Middle frontal gyrus (tissue), 1 donor: ENCODE data around the gene MAST4.
"Not testable (repeated sequence)": the region's sequence is repeated elsewhere in the genome, so short reads cannot be mapped to it uniquely, and the experiment has no call there.

Experiments used
- DNase-seq: peaks from one replicate; pipeline ENCODE4 v3.0.0-alpha.2; 2015; ENCODE audit warnings: low spot score; ENCODE audit errors: extremely low spot score

The MAST4 gene

DNA sequence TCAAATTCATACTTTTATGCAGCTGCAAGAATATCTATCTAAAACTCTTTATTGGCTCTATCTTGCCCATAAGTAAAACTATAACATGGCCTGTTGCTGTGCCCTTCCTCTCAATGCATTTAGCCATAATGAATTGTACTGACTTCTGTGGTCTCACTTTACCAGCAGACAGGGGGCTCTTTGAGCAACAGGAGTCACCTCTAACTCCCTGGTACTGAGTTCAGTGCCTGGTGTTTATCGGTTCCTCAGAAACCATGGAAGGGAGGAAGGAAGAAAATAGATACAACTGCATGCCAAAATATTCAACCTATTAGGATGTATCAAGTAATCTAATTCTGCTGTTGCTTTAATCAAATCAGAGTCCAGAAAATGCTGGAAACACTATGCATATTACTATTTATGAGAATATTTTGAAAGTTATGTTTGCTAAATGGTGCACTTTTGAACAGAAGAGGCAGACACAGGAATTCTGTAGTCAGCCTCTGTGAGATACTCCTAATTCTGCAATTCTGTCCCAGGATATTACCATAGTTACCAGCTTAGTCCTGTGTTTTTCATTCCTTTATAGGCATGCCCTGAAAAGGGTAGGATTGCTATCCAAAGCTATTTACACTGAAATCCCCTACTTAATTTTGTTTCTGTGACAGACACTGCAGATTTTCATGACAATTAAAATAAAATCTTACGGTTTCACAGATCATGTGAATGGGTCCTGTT lies 510.6 kb downstream of the MAST4 start:
- DNase-seq, result no peak

DNA sequence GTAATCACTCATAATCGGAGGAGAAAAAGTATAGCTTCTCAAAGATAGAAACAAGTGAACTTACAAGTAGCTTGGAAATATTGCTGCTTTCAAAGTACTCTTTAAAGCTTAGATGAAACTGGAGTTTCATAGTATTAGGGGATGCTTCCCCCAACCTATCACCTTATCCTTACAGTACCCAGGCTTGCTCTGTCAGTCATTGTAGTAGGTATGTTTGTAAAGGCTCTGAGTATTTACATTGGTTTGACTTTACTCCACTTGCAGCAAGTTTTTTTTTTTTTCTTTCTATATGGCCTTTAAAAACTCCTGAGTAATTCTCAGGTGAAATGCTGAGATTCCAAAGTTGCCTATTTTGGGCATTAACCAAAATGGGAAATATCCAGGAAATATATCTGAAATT lies 515.6 kb downstream of the MAST4 start:
- no peak for DNase-seq

DNA sequence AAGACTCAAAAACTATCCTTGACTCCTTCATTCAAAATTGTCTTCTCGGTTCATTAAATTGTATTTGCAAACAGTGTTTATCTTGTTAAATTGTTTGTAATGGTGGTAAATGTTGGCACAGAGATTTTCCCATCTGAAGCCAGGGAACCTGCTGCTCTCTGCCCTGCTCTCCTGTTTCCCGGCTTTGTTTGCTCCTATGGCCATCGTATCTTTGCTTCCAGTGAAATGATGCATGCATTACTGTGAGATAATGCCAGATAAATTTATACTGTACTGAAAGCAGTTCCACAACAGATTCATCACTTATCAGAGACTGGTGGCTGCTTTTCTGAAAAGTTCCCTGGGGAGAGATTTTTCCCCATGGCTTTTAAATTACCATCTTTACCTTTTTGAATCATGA lies 519.1 kb downstream of the MAST4 start:
- DNase-seq, result no peak

DNA sequence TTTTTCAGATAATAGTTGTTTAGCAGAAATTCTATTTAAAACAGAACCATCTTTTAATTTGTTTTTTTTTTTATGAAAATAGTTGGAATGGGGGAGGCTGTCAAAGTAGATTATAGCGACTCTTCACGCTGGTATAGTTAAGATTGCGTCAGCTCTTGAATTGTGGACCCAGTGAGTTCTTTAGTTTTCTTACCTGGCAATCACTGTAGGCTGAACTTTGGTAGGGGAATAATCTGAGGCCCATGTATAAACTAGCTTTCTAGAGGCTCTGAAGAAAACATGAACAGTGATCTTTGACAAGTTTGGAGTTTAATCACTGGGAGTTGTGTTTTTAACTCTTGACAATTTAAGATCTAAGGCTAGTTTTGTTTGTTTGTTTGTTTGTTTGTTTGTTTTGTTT lies 519.6 kb downstream of the MAST4 start:
- DNase-seq, result no peak

DNA sequence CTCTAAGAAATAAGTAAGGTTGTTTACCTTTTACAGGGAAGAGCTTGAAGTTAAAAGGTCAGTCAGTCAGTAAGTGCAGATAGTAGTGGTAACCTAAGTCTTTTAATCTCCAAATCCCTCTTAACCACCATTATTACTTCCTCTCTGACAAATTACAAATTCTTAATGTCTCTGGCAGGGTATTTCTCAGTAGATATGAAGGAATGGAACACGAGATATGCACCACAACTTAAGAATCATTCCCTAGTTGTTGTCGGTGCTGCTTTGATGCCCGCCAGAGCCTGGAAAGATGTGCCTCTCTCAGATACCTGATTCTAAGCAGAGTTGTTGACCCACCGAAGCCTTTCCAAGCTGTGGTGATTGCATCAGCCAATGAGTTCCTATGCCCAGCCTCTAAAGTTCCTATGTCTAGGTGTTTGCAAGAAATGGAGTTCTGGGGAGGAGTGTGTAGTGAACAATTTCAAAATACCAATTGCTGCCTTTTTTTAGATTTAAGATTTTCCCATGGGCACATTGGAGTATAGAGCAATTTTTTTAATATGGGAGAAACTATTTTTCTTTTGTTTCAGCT lies 521.9 kb downstream of the MAST4 start:
- no peak for DNase-seq

DNA sequence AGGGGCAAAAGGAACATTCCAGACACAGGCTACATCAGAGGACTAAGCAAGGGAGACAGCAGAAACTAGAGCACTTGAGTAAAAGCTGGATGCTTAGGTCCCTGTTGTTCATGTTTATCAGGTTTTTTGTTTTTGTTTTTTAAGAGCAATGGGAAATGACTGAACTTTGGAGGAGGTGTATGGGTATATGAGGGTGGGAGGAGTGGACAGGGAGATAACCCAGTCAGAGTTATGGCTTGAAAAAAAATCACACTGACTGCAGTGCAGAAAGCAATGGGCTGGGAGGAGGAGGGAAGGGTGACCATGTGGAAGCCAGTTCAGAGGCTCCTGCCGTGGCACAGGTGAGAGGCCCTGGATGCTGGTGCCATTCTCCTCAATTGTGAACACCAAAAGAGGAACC lies 522.8 kb downstream of the MAST4 start:
- DNase-seq, result no peak

DNA sequence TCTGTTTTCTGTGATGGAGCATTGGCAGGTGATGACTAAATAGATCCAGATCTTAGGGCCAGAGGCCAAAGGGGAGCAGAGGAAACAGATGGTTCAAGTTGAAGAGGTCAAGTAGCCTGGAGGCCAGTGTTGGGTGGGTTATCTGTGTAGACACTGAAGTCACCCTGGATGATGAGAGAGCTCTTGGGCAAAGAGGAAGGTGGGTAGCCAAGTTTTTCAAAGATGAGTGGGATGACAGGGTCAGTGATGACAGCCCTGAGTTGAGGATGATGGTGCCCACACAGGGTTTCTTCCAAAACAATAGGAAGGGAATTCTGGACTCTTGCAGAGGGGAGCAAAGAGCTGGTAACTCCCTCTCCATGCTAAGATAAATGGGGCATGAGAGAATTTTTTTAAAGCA lies 523.8 kb downstream of the MAST4 start:
- DNase-seq, result no peak

DNA sequence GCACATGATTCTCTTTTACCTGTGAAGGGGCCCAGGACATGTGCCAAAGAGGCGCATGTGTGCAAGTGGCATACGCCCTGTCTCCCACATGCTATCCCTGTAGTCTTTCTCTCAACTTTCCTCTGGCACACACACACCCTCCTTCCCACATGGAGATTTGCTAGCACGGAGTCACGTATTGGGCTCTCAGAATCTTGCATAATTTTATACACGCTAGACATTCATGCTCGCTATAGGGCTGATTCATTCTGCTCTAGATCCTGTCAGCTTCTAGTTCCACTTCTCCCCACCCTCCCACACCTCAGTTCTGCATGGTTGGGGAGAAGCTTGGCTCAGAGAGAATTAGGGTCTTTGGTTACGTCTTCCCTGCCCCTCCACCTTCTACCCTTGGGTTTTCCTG lies 527.6 kb downstream of the MAST4 start:
- DNase-seq, result no peak

DNA sequence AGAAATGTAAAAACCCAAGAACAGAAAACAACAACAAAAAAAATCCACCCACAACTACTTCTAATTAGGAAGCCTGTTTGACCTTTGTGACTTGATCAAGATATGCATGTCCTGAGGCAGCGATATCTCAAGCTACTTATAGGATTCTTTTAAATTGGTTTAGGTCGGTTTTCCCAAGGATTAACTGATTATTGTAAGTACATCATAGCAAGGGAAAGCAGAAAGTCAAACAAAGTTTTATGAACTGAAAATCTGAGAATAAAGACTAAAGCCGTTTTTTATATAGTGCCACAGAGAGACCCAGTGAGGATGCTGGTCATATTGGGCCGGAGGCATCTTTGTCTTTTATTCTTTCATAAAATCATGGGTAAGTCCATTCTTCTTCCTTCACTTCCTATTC lies 528.4 kb downstream of the MAST4 start:
- DNase-seq, result no peak

DNA sequence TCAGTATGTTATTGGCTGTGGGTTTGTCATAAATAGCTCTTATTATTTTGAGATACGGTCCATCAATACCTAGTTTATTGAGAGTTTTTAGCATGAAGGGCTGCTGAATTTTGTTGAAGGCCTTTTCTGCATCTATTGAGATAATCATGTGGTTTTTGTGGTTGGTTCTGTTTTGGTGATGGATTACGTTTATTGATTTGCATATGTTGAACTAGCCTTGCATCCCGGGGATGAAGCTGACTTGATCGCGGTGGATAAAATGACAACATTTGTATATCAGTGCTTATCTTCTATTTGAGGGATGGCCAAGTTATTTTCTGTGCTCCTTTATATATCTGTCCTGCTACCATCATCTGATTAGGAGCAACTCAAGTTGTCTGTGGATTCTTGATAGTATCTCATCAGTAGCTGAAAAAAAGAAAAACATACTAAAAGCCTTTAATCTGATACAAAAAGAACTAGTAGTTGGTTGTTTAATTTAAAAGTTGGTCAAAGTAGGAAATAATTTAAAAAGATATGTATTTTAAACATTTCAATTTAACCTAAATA lies 531.2 kb downstream of the MAST4 start:
- not testable (repeated sequence) for DNase-seq

DNA sequence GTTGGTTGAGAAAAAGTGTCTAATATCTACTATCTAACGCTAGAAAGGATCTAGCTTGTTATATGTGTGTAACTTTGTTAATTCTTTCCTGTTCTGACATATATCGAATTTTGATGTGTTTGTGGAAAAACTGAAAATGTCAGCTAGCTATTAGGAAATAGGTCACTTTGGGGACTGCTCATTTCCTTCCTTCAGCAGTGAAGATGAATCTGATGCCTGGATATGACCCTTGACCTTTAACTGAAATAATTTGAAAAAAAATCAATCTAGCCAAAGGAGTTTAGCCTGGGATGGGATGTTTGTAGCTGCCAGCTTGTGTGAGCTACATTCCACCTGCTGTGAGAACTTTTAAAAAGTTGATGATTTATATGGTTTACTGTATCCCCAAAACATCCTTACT lies 533.6 kb downstream of the MAST4 start:
- DNase-seq, result no peak

DNA sequence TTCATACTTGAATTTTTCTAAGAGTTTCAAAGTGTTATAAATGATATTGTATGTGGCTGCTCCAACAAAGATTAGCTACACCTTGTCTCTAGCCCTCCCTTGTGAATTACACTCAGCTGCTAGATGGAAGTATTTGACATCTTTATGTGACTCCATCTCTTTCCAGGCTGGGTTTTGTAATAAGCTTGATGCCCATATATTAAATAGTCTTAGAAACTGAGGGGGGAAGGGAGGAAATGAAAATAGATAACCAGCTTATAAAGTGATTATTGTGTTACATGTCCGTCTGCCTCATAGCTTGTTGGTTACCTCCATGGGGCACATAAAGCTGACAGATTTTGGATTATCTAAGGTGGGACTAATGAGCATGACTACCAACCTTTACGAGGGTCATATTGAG lies 537.0 kb downstream of the MAST4 start:
- no peak for DNase-seq

DNA sequence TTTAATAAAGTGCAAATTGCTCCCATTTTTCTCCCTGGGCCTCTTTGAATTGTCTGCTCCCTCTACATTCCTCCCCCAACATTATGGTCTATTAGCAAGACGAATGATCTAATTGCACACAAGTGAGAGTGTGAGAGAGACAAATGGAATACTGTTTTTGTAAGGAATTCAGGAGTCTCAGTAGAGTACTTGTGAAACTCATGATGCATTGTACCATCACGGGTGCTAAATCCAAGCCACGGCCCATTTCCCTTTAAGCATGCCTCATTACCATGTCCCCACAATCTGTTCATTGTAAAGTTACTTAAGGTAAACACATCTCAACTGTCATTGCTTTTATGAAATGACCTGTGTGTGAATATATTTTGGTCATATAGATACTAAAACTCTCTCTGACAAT lies 537.6 kb downstream of the MAST4 start:
- DNase-seq, result no peak

DNA sequence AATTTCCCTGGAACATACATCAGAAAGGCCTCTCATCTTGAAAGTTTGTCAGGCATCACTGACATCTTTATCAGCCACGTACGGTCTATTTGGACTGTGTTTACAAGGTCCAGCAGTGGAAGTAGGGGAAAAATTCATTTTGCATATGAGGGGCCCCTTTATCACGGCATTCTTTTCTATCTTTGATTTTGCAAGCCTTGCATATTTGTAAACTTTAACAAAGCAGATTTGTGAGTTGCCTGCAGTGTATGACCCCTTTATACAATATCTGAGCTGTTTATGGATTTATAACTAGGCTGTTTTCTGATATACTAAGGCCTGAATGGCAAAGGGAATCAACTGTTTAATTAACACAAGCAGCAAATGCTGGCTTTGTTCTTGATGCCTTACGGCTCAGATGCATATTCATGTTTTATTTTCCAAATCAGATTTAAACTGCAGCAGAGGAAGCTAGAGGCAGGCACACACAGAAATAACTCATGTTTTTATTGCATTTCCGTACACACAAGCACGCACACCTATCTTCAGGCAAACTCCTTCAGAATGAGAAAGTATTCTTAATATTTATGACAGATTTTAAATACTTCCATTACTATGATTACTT lies 539.3 kb downstream of the MAST4 start:
- DNase-seq, result no peak

DNA sequence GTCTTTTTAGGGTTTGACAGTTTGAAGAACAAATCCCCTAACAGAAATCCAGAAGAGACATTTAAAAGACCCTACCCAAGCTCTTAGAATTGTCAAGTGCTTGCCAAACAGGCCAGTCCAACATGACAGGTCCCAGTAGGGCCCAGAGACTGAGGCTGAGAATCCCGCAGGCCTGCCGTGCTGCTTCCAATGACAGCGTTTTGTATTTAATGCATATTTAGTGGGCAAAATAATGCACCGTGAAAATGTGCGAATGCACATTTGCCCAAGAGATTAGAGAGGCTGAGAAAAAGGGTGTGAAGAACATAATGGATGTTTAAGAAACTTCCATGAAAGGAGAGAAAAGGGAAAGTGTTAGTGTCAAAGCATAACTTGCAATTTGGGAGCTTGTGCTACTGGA lies 542.8 kb downstream of the MAST4 start:
- no peak for DNase-seq

DNA sequence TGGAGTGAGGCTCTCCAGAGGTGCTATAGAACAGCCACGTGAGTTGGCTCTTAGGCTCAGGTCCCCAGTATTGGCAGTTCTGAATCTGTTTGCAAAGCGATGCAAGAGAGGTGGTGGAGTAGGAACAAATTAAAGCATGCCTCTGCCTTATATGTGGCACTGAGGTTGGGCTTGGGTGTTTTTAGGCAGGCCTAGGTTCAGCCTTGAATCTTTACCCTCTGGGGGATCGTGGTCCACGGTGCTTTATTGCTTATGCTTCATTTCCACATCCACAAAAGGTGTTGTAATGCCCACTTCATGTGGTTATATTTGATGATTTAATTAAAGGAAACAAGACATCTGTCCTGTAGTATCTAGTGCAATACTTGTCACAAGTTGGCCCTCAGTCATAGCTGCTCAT lies 544.2 kb downstream of the MAST4 start:
- no peak for DNase-seq

DNA sequence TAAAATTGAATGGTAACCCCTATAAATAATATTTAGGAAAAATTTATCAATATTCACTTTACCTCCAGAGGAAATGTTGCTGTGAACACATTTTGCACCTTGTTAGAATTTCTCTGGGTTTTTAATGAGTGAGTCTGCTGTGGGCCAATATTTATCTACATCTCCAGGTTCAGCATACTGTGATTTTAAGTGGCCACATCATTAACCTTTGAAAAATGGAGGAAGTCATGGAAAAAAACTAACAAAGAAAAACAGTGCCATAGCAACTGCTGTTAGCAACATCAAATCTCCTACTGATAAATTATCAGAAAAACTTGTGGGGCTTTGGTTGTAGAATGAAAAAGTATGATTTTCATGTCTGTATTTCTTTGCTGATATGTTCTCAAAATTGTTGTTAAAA lies 545.5 kb downstream of the MAST4 start:
- DNase-seq, result no peak

DNA sequence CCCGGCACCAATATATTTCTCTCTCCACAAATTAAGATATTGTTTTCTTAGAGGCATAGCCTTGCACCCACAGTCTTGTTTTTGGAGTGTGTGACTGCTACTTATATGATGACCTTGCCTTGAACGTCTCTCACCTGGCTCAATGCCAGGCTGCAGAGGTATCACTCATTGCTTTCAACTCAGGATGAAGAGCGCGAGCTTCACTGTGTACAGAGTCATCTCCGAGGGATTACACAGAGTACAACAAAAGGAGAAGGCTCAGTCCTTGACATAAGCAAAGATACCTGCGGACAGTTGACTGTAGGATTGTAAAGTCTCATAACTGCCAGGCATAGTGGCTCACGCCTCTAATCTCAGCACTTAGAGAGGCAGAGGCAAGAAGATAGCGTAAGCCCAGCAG lies 546.6 kb downstream of the MAST4 start:
- no peak for DNase-seq

DNA sequence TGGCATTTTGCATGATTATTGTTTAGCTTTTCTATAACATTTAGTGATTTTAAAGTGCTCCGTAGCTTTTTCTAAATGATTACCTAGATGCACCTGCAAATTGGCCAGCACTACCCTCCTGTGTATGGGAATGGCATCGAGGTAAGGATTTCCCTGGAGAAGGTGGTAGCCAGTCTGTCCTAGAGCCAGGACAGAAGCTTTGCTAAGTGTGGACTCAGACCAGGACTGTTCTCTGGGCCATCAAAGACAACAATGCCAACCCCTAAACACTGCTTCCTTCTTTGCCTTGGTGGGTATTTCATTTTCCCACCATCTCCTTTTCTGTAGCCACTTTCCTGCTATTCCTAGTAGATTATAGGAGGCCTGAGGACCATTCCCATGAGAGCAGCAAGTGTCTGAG lies 547.4 kb downstream of the MAST4 start:
- DNase-seq, result no peak

DNA sequence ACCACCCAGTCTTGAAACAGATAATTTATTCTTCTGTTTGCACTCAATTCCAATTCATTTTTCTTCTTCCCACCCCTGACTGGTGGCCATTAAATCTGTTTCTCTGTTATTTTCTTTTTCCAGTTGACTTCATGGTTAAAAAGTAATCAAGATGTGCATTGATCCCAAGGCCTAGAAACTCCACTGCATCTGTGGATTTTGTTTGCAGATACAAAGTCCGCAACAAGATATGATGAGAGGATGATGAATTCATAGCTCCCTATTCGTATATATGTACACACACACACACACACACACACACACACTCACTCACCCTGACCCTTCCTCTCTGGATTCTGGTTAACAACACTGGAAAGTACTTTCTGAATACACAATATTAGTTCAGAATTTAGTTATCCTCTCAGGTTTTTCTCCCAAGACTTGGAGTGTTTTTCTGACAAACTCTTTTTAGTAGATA lies 548.0 kb downstream of the MAST4 start:
- no peak for DNase-seq

DNA sequence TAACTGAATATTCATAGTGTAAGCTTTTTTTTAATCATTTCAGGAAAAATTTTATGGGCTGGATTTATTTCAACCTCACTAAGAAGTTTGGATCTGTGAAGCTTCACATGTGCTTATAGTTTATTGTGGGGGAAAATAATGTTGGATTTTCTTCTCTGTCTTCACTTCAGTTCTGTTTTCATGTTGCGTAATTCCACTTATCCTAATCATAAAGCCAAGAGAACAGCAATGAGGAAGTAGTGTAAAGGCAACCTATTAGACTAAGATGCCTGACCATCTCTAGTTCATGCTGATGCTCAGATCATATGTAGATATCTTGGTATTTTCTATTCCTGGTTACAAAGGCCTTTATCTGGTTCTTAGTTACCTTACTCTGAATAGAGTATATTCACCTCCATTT lies 550.4 kb downstream of the MAST4 start:
- DNase-seq, result no peak

DNA sequence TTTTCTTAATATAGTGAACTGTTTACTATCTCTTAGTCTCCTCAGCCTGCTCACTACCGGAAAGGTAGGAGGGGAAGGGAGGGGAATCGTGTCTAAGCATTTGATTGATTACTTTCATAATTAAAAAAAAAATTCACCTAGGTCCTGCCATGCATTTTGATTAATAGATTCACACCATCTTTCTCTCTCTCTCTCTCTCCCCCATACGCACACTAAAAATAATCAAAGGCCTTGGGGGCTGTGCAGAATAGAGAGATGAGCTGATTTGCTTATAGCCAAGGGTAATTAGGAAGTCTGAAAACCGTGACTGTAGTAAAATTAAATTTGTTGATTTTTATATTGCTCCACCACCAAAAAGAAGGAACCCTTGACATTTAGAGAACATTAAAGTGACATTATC lies 550.8 kb downstream of the MAST4 start:
- DNase-seq, result no peak

DNA sequence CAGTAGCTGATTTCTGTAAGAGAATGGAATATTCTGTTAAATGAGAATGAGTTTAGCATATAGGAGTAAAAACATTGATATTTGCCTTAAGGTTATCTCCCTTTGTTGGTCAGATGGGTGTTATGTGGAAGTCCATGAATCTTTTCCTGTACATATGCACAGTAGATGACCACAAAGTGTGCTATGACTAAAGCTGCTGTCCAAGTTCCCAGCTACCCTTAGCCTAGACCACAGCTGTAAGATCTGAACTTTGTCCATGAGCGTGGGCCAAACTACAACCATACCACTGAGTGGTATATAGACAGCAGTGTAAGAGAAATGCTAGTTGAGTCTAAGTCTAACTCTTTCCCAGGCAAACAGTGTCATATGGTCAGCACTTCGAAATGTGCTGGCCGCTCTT lies 551.6 kb downstream of the MAST4 start:
- no peak for DNase-seq
